AG04450 (cell line): ENCODE data around the gene MMEL1. TPM values are rescaled to one million over a fixed set of nuclear protein-coding genes. Genes with fewer than 3 reads are reported as not detected.

ENCODE experiments used
- CTCF ChIA-PET: fragments of 300-600, 350-600 bp; formaldehyde crosslinking; extraction: SDS; loops from one replicate; lab custom pipeline; 2022; ENCODE audit warnings: antibody characterized with exemption, inconsistent platforms; lab: Charles Lee
- POLR2A ChIA-PET: fragments of 350-600 bp; formaldehyde crosslinking; extraction: SDS; loops from one replicate; lab custom pipeline; 2021; ENCODE audit warnings: antibody characterized with exemption, inconsistent platforms; lab: Yijun Ruan, JAX
- DNase-seq: peaks from one replicate; pipeline ENCODE4 v3.0.0-alpha.2; 2011; ENCODE audit warnings: low read depth, low spot score
- H3K27ac ChIP-seq: one replicate; pipeline ENCODE4 v1.5.1; 2012; ENCODE audit warnings: low read depth, low read length, control low read depth
- H3K27me3 ChIP-seq: one replicate; pipeline ENCODE4 v1.6.0; 2012; ENCODE audit warnings: low read length; ENCODE audit not compliant: control insufficient read depth, insufficient read depth
- H3K4me3 ChIP-seq: 2 replicates; pipeline ENCODE4 v1.5.1; 2011; ENCODE audit warnings: mild to moderate bottlenecking, low read depth, low read length, control low read depth
- H3K9me3 ChIP-seq: 2 replicates; pipeline ENCODE4 v1.5.1; 2012; ENCODE audit warnings: low read length; ENCODE audit not compliant: control insufficient read depth, insufficient read depth
- CTCF ChIP-seq: IDR thresholded peaks from 2 replicates; pipeline ENCODE4 v1.5.1; 2011; ENCODE audit warnings: low read depth, low read length, control low read depth, inconsistent platforms
- polyA plus RNA-seq: library from polyadenylated mRNA; depleted of rRNA; stranded (reverse); fragments of >200 nt; gene quantifications from 2 replicates; pipeline ENCODE4 v1.2.3, GENCODE V29; 2011; rRNA removed

The MMEL1 gene
- polyA plus RNA-seq, 1 experiment = 0.21 TPM

GRCh38 chr1:2541619-2542245 is 91.1 kb downstream of the MMEL1 start:
- ChIA-PET POLR2A (interaction anchor here (0.7 kb wide), 1 partner anchor 23 kb away, joined by 3 read pairs; no protein-coding TSS in a partner anchor), CTCF (no interaction called here)
- Histone ChIP-seq H3K27me3 (peaks cover 9% of the 10 kb centered on the region), H3K9me3 (no peaks in the 10 kb centered on the region), H3K27ac (no peak overlapping the region), H3K4me3 (no peak overlapping the region)
- DNase-seq = no peak
- TF ChIP-seq CTCF = no peak

GRCh38 chr1:2540816-2541492 is 91.9 kb downstream of the MMEL1 start:
- Histone ChIP-seq H3K27ac (no peak overlapping the region), H3K4me3 (no peak overlapping the region), H3K27me3 (peaks cover 9% of the 10 kb centered on the region), H3K9me3 (no peaks in the 10 kb centered on the region)
- no peak for TF ChIP-seq CTCF
- DNase-seq = no peak
- ChIA-PET POLR2A (interaction anchor here (0.7 kb wide), 1 partner anchor 22 kb away, joined by 3 read pairs; no protein-coding TSS in a partner anchor), CTCF (interaction anchor here (0.5 to 0.6 kb wide), 2 partner anchors 126 to 1037 kb away, joined by 3 to 4 read pairs; no protein-coding TSS in a partner anchor)

Other genes with a start within 250 kb of the MMEL1 start
- gene MORN1, start 241.5 kb downstream of the MMEL1 start, polyA plus RNA-seq = 3.0 and 3.6 TPM in 2 replicates
- 312 and 324 TPM in 2 replicates for gene RER1, start 241.2 kb downstream of the MMEL1 start, polyA plus RNA-seq
- gene PEX10, start 220.5 kb downstream of the MMEL1 start, polyA plus RNA-seq = 11.9 and 14.4 TPM in 2 replicates
- 0.05 and 0.06 TPM in 2 replicates for gene PLCH2, start 156.7 kb downstream of the MMEL1 start, polyA plus RNA-seq
- 10.9 and 13.4 TPM in 2 replicates for gene PANK4, start 106.4 kb downstream of the MMEL1 start, polyA plus RNA-seq
- not detected in 2 replicates for gene HES5, start 102.8 kb downstream of the MMEL1 start, polyA plus RNA-seq
- gene TNFRSF14, start 76.6 kb downstream of the MMEL1 start, polyA plus RNA-seq = 5.4 and 7.9 TPM in 2 replicates
- 10.2 and 14.3 TPM in 2 replicates for gene PRXL2B, start 46.2 kb downstream of the MMEL1 start, polyA plus RNA-seq
- 0.06 TPM in 2 replicates for gene TTC34, start 168.7 kb upstream of the MMEL1 start, polyA plus RNA-seq